CD14-positive monocyte (primary cell): Measurements from ENCODE around the gene SP100. TPM values are rescaled to one million over a fixed set of nuclear protein-coding genes. Genes with fewer than 3 reads are reported as not detected.
A peak's percentile ranks its signal among the peaks of the same experiment; 100 is the strongest.

ENCODE experiments used
- DNase-seq, 3 donors: peaks; one replicate each; pipeline ENCODE4 v3.0.0-alpha.2; 2011 to 2022
- H2AFZ ChIP-seq: 2 replicates; pipeline ENCODE4 v1.6.0; 2012; ENCODE audit warnings: mild to moderate bottlenecking, low read depth, low read length, inconsistent platforms; ENCODE audit not compliant: insufficient read depth, poor library complexity, severe bottlenecking
- H3K27ac ChIP-seq, 2 donors: 1 replicate in 1 of 2; 2 replicates in 1 of 2; pipeline ENCODE4 v1.5.1; 2012 to 2013; ENCODE audit warnings: low read length in 2 of 2, control low read depth in 1 of 2, inconsistent platforms in 1 of 2, low read depth in 1 of 2, mild to moderate bottlenecking in 1 of 2
- H3K27me3 ChIP-seq, 2 donors: one replicate each; pipeline versions ENCODE4 v1.6.0 to v1.6.1; 2011 to 2013; ENCODE audit warnings: low read length in 2 of 2; ENCODE audit not compliant: control insufficient read depth in 2 of 2, insufficient read depth in 2 of 2
- H3K36me3 ChIP-seq, 2 donors: replicated peaks in 1 of 2; 1 replicate in 1 of 2; 2 replicates in 1 of 2; pipeline versions ENCODE4 v1.5.1 to v1.6.1; 2012 to 2013; ENCODE audit warnings: low read length in 2 of 2, control low read depth in 1 of 2, inconsistent platforms in 1 of 2, mild to moderate bottlenecking in 1 of 2; ENCODE audit not compliant: insufficient read depth in 2 of 2, control insufficient read depth in 1 of 2
- H3K4me1 ChIP-seq, 2 donors: 1 replicate in 1 of 2; 2 replicates in 1 of 2; pipeline versions ENCODE4 v1.5.1 to v1.6.1; 2012 to 2013; ENCODE audit warnings: low read length in 2 of 2, control low read depth in 1 of 2, inconsistent platforms in 1 of 2, mild to moderate bottlenecking in 1 of 2, moderate library complexity in 1 of 2; ENCODE audit not compliant: insufficient read depth in 2 of 2, control insufficient read depth in 1 of 2
- H3K4me2 ChIP-seq: replicated peaks from 2 replicates; pipeline ENCODE3; 2012; ENCODE audit warnings: low read length, moderate library complexity, mild to moderate bottlenecking; ENCODE audit not compliant: poor library complexity, severe bottlenecking; ENCODE audit errors: extremely low read depth
- H3K4me3 ChIP-seq, 3 experiments: fragments of 200-600 bp in 1 of 3; sonication (generic) in 1 of 3; replicated peaks in 1 of 3; 1 replicate in 2 of 3; 2 replicates in 1 of 3; pipeline ENCODE4 v1.5.1; 2011 to 2013; ENCODE audit warnings: low read length in 3 of 3, mild to moderate bottlenecking in 3 of 3, control low read depth in 2 of 3, low read depth in 2 of 3, inconsistent platforms in 1 of 3, moderate library complexity in 1 of 3
- H3K79me2 ChIP-seq: 2 replicates; pipeline ENCODE4 v1.6.0; 2012; ENCODE audit warnings: mild to moderate bottlenecking, control low read depth, inconsistent platforms, low read length, moderate library complexity; ENCODE audit not compliant: insufficient read depth
- H3K9ac ChIP-seq: 2 replicates; pipeline ENCODE4 v1.6.0; 2017; ENCODE audit warnings: low read length, mild to moderate bottlenecking; ENCODE audit not compliant: insufficient read depth, poor library complexity, severe bottlenecking
- H3K9me3 ChIP-seq, 2 donors: replicated peaks in 1 of 2; 1 replicate in 1 of 2; 2 replicates in 1 of 2; pipeline versions ENCODE4 v1.5.1 to v1.6.1; 2012 to 2013; ENCODE audit warnings: low read length in 2 of 2, control low read depth in 1 of 2; ENCODE audit not compliant: control insufficient read depth in 1 of 2, insufficient read depth in 1 of 2
- H4K20me1 ChIP-seq: 2 replicates; pipeline ENCODE4 v1.6.0; 2012; ENCODE audit warnings: mild to moderate bottlenecking, low read length, control low read depth, moderate library complexity; ENCODE audit not compliant: insufficient read depth
- H3K27ac Mint-ChIP-seq, 7 donors: one replicate each; pipeline ENCODE4 v1.8.0; 2020; ENCODE audit warnings: mild to moderate bottlenecking in 7 of 7, mixed read lengths in 7 of 7, moderate library complexity in 6 of 7, inconsistent platforms in 2 of 7
- H3K27me3 Mint-ChIP-seq, 3 donors: one replicate each; pipeline ENCODE4 v1.8.0; 2021 to 2022; ENCODE audit warnings: low read depth in 3 of 3, mild to moderate bottlenecking in 3 of 3, mixed read lengths in 3 of 3, moderate library complexity in 3 of 3, inconsistent platforms in 1 of 3
- H3K36me3 Mint-ChIP-seq, 2 donors: one replicate each; pipeline ENCODE4 v1.8.0; 2020; ENCODE audit warnings: mixed read lengths in 2 of 2, inconsistent platforms in 1 of 2, mild to moderate bottlenecking in 1 of 2
- H3K4me1 Mint-ChIP-seq: one replicate; pipeline ENCODE4 v1.8.0; 2020; ENCODE audit warnings: mild to moderate bottlenecking, mixed read lengths
- H3K4me3 Mint-ChIP-seq, 2 donors: one replicate each; pipeline ENCODE4 v1.8.0; 2020; ENCODE audit warnings: mild to moderate bottlenecking in 2 of 2, mixed read lengths in 2 of 2, moderate library complexity in 1 of 2
- H3K9me3 Mint-ChIP-seq, 7 donors: one replicate each; pipeline ENCODE4 v1.8.0; 2020 to 2022; ENCODE audit warnings: mixed read lengths in 7 of 7, mild to moderate bottlenecking in 6 of 7, moderate library complexity in 6 of 7, inconsistent platforms in 2 of 7
- WGBS: methylation state at CpG from one replicate; pipeline ENCODE4 v1.1.5; 2013; ENCODE audit warnings: missing lambda C conversion rate; ENCODE audit not compliant: insufficient coverage; 5-methylcytosine and 5-hydroxymethylcytosine counted together
- intact Hi-C, 2 donors: fragments of 100-400 bp; cut with micrococcal nuclease; formaldehyde crosslinking; loops; one replicate each; pipeline versions ENCODE4 v1.15.0 to v1.15.1; 2023
- polyA plus RNA-seq, 3 donors: library from polyadenylated mRNA; depleted of rRNA in 1 of 3; unstranded in 2 of 3; stranded (reverse) in 1 of 3; fragments of 300-500 nt in 2 of 3; fragments of >200 nt in 1 of 3; fragmentation: Illumina TruSeq in 2 of 3; gene quantifications; 1 replicate in 2 of 3; 2 replicates in 1 of 3; pipeline ENCODE4 v1.2.3, GENCODE V29; 2012 to 2021
- TF ChIP-seq, protein P1 (sequence below): fragments of 200-600 bp; IDR thresholded peaks from one replicate; pipeline ENCODE4 v1.8.0; 2022; ENCODE audit warnings: antibody characterized with exemption, mild to moderate bottlenecking

SP100 gene
- polyA plus RNA-seq, 3 donors: 68.1 to 101 (median 97.4) TPM

DNA sequence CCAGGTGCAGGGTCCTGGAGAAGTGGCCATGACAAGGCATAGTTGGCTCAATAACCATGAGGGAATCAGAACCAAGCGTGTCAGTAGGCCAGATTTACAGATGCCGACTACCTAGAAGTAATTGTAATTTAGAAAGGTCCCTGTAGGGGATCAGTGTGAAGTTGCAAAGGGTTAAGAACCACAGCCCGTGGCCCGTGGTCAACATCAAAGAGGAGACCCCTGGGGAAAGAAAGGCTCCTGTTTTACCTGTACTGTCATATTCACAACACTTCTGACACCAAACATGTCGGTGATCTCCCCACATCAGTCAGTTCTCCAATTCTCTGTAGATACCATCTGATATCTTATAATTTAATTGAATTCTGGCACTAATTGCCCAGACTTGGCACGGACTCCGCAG, 31.0 kb downstream of the SP100 start:
- no peak overlapping the region for H3K4me3 ChIP-seq
- peaks cover 65% of the 10 kb centered on the region for H3K79me2 ChIP-seq
- H3K4me1 ChIP-seq: peaks cover 20 to 24% of the 10 kb centered on the region in 2 donors
- Mint-ChIP-seq H3K9me3 (peaks cover 0 to 9% (median 2%) of the 10 kb centered on the region in 7 donors), H3K36me3 (peaks cover 82 to 90% of the 10 kb centered on the region in 2 donors), H3K27me3 (peaks cover 0 to 2% (median 1%) of the 10 kb centered on the region in 3 donors), H3K4me1 (peaks cover 35% of the 10 kb centered on the region), H3K4me3 (no peak overlapping the region), H3K27ac (peak overlapping the region; percentile 35 to 92 (median 68))
- no peak overlapping the region for H2AFZ ChIP-seq
- intact Hi-C loops: loop anchor here in 1 of 2 donors (5.0 kb wide), 1 partner anchor 35 kb away; no protein-coding TSS in a partner anchor
- H3K27me3 ChIP-seq: no peaks in the 10 kb centered on the region
- H4K20me1 ChIP-seq: peaks cover 81% of the 10 kb centered on the region
- no peak overlapping the region for H3K9ac ChIP-seq
- peaks cover 0 to 1% of the 10 kb centered on the region in 2 donors for H3K9me3 ChIP-seq
- WGBS: 100% methylated on average over 2 of the region's 7 CpGs
- TF ChIP-seq, protein P1, sequence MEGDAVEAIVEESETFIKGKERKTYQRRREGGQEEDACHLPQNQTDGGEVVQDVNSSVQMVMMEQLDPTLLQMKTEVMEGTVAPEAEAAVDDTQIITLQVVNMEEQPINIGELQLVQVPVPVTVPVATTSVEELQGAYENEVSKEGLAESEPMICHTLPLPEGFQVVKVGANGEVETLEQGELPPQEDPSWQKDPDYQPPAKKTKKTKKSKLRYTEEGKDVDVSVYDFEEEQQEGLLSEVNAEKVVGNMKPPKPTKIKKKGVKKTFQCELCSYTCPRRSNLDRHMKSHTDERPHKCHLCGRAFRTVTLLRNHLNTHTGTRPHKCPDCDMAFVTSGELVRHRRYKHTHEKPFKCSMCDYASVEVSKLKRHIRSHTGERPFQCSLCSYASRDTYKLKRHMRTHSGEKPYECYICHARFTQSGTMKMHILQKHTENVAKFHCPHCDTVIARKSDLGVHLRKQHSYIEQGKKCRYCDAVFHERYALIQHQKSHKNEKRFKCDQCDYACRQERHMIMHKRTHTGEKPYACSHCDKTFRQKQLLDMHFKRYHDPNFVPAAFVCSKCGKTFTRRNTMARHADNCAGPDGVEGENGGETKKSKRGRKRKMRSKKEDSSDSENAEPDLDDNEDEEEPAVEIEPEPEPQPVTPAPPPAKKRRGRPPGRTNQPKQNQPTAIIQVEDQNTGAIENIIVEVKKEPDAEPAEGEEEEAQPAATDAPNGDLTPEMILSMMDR: no peak
- H3K4me2 ChIP-seq: no peak overlapping the region
- peaks cover 87 to 100% of the 10 kb centered on the region in 2 donors for H3K36me3 ChIP-seq
- H3K27ac ChIP-seq: peak overlapping the region; percentile 37 to 81
- no peak for DNase-seq

DNA sequence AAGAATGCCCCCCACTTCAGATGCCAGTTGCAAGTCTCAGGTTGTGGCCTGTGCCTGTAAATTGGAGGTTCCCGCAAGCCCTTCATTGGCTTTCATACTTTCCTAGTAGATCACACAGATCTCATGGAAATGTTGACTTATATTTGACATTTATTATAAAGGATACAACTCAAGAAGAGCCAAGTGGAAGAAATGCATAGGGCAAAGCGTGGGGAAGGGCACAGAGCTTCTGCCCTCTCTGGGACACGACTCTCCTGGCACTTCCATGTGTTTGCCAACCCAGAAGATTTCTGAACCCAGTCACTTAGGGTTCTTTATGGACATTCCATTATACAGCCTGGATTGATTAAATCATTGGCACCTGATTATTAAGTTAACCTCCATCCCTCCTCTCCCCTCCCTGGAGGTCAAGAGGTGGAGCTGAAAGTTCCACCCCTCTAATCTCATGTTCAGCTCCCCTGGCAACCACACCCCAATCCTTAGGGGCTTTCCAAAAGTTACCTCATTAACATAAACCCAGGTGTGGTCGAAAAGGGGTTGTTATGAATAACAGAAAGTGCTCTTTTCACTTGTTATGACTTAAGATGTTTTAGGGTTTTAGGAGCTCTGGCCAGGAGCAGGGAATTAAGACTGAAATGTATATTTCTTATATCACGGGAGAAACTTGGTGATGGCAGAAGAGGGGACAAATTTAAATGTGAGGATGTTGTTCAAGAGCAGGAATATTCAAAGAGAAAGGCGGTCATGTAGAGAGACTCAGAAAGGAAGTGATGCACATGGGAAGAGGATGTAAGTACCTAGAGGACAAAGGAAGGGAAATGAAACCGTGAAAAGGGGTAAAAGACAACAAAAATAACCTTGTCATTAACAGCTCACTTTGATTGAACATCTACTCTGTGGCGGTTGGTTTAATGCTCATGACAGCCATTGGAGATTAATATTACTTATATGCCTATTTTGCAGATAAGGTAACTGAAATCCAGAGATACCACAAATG, 31.8 kb downstream of the SP100 start:
- Histone ChIP-seq H4K20me1 (peaks cover 75% of the 10 kb centered on the region), H3K27ac (peak overlapping the region; percentile 37 to 81), H3K9me3 (peaks cover 4 to 7% of the 10 kb centered on the region in 2 donors), H3K4me3 (peak overlapping the region in 1 of 3 experiments; percentile 4), H2AFZ (no peak overlapping the region), H3K27me3 (no peaks in the 10 kb centered on the region), H3K36me3 (peaks cover 88 to 100% of the 10 kb centered on the region in 2 donors), H3K4me2 (peak overlapping the region; percentile 45), H3K9ac (no peak overlapping the region), H3K4me1 (peaks cover 20 to 22% of the 10 kb centered on the region in 2 donors), H3K79me2 (peaks cover 63% of the 10 kb centered on the region)
- H3K4me1 Mint-ChIP-seq: peaks cover 35% of the 10 kb centered on the region
- H3K4me3 Mint-ChIP-seq: peak overlapping the region in 1 of 2 donors; percentile 51
- peaks cover 86 to 93% of the 10 kb centered on the region in 2 donors for H3K36me3 Mint-ChIP-seq
- H3K27me3 Mint-ChIP-seq: peaks cover 0 to 4% (median 1%) of the 10 kb centered on the region in 3 donors
- intact Hi-C loops: loop anchor here in 1 of 2 donors (5.0 kb wide), 1 partner anchor 35 kb away; no protein-coding TSS in a partner anchor
- peak overlapping the region; percentile 48 to 93 (median 82) for H3K27ac Mint-ChIP-seq
- TF ChIP-seq, protein P1: no peak
- 63% methylated on average over 4 of the region's 8 CpGs for WGBS
- DNase-seq: peak; percentile 36 to 71 (median 68)
- peaks cover 6 to 12% (median 9%) of the 10 kb centered on the region in 7 donors for H3K9me3 Mint-ChIP-seq
